Right lobe of liver (tissue), 6 donors: Measurements from ENCODE around the gene ABHD6. TPM values are rescaled to one million over a fixed set of nuclear protein-coding genes. Genes with fewer than 3 reads are reported as not detected.
A peak's percentile ranks its signal among the peaks of the same experiment; 100 is the strongest.
"Not testable (repeated sequence)": the region's sequence is repeated elsewhere in the genome, so short reads cannot be mapped to it uniquely, and the experiment has no call there.

Source experiments
- ATAC-seq, 4 donors: fragments of 200-7000 bp; cut with Tn5 transposase; one replicate each; pipeline ENCODE4 v1.9.1; 2020; ENCODE audit warnings: mild to moderate bottlenecking in 4 of 4, moderate library complexity in 4 of 4
- DNase-seq, 3 donors: peaks; one replicate each; pipeline ENCODE4 v3.0.0-alpha.2; 2020
- H3K27ac ChIP-seq, 3 donors: fragments of 200-600 bp; one replicate each; pipeline ENCODE4 v1.8.0; 2022
- H3K27me3 ChIP-seq, 2 donors: fragments of 200-600 bp; one replicate each; pipeline ENCODE4 v1.8.0; 2022
- H3K36me3 ChIP-seq, 4 donors: fragments of 200-600 bp; sonication (generic) in 1 of 4; one replicate each; pipeline versions ENCODE4 v1.5.1 to v1.8.0; 2017 to 2022; ENCODE audit warnings: control low read depth in 1 of 4
- H3K4me1 ChIP-seq, 4 donors: fragments of 200-600 bp; sonication (generic) in 1 of 4; one replicate each; pipeline versions ENCODE4 v1.5.1 to v1.8.0; 2017 to 2022; ENCODE audit warnings: control low read depth in 1 of 4
- H3K4me3 ChIP-seq, 3 donors: fragments of 200-600 bp; one replicate each; pipeline ENCODE4 v1.8.0; 2022
- H3K9me3 ChIP-seq, 4 donors: fragments of 200-600 bp; sonication (generic) in 1 of 4; one replicate each; pipeline versions ENCODE4 v1.5.1 to v1.8.0; 2017 to 2022; ENCODE audit warnings: control low read depth in 1 of 4
- POLR2A ChIP-seq: fragments of 450-650 bp; IDR thresholded peaks from one replicate; pipeline ENCODE4 v1.6.1; 2017; ENCODE audit warnings: antibody characterized with exemption, mild to moderate bottlenecking
- WGBS: methylation state at CpG from one replicate; pipeline ENCODE4 v1.1.6; 2018; ENCODE audit warnings: low coverage, low lambda C conversion rate; ENCODE audit not compliant: insufficient coverage; ENCODE audit errors: missing lambda C conversion rate; 5-methylcytosine and 5-hydroxymethylcytosine counted together
- intact Hi-C, 2 donors: fragments of 100-400 bp; cut with DNase I; formaldehyde crosslinking; loops; one replicate each; pipeline versions ENCODE4 v1.11.2 to v1.14.1; 2022
- total RNA-seq, 6 experiments: library from RNA; depleted of rRNA in 2 of 6; stranded (reverse); fragments of >200 nt in 2 of 6; fragmentation: NEBNext Ultra II Directional in 3 of 6; extraction: Animal tissue kit (Norgen Biotek cat#: 25700) in 3 of 6; gene quantifications; one replicate each; pipeline versions ENCODE4 v1.1.0 to v1.2.4, GENCODE V29; 2016 to 2023
- TF ChIP-seq, protein P1 (sequence below), 4 donors: fragments of 200-600 bp in 3 of 4; fragments of 450-650 bp in 1 of 4; IDR thresholded peaks; one replicate each; pipeline versions ENCODE4 v1.5.1 to v1.8.0; 2016 to 2022; ENCODE audit warnings: antibody characterized with exemption in 4 of 4, mild to moderate bottlenecking in 2 of 4
- donor health status: DM: no; HTN: yes; CAD: no.
- donor health status: DM: no; HTN: no; CAD: no.
- donor health status: DM: no; HTN: no; CAD: no.
- donor health status: DM: no; HTN: yes; CAD: no.
- donor health status: DM: no; HTN: yes; CAD: no.

Gene ABHD6
- total RNA-seq, 6 experiments from 2014 or later, result 24.6 to 64.3 (median 52.6) TPM

DNA sequence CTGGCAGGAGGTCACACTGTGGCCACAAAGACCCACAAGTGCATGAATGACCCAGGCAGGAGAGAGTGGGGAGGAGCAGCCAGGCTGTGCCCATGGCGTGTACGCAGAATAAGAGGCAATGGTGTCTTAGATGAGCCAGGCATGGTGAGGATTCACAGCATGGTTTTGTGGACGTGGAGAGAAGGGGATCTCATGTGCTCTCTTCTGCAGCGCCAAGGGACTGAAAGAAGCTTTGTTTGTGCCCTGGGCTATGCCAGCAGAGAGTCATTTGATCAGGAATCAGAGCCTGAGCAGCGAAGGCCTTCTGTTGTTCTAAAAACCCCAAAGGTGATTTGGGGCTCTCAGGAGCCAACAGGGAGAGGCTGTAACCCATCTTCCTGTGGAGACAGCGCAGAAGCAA, 49.8 kb downstream of the ABHD6 start:
- no peak overlapping the region for H3K27ac ChIP-seq
- no peaks in the 10 kb centered on the region for H3K4me1 ChIP-seq
- TF ChIP-seq, protein P1, sequence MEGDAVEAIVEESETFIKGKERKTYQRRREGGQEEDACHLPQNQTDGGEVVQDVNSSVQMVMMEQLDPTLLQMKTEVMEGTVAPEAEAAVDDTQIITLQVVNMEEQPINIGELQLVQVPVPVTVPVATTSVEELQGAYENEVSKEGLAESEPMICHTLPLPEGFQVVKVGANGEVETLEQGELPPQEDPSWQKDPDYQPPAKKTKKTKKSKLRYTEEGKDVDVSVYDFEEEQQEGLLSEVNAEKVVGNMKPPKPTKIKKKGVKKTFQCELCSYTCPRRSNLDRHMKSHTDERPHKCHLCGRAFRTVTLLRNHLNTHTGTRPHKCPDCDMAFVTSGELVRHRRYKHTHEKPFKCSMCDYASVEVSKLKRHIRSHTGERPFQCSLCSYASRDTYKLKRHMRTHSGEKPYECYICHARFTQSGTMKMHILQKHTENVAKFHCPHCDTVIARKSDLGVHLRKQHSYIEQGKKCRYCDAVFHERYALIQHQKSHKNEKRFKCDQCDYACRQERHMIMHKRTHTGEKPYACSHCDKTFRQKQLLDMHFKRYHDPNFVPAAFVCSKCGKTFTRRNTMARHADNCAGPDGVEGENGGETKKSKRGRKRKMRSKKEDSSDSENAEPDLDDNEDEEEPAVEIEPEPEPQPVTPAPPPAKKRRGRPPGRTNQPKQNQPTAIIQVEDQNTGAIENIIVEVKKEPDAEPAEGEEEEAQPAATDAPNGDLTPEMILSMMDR (IDR thresholded peaks at IDR 0.05), result no peak
- no peak for TF ChIP-seq POLR2A
- no peaks in the 10 kb centered on the region for H3K9me3 ChIP-seq
- WGBS, result 94% methylated on average over 2 of the region's 6 CpGs
- DNase-seq, result no peak
- H3K27me3 ChIP-seq, result no peaks in the 10 kb centered on the region
- intact Hi-C loops, result no loop called here
- no peak for ATAC-seq
- H3K36me3 ChIP-seq, result peaks cover 0 to 45% (median 17%) of the 10 kb centered on the region in 4 donors
- no peak overlapping the region for H3K4me3 ChIP-seq

DNA sequence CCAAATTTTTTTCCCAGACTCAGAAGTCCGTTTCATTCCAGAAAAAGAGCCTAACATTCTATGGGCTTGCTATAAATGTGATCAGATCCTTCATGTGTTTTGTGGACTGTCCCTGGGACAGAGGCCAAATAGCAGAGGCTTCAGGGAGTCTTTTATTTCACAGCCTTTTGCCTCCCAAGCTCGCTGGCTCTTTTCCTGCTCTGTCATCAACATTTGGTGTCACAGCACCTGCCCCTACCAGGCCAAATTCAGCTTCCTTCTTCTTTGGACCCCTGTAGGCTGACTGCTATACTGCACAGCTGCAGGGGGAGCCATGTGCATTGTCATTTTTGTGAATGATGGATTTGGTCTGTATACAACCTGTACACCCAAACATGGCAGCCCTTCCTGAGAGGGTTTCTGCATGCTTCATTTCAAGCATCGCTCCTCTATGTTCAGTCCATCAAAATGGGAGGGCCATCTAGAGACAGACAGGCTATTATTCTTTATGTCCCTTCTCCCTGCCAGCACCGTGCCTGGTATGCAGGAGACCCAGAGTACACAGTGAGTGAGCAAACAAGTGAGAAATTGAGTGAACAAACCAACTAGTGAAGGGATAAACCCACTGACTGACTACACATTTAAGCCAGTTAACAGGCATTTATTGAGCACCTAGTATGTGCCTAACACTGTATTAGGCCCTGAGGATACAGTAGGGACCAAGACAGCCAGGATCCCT, 50.6 kb downstream of the ABHD6 start:
- peak in 2 of 4 donors; percentile 13 to 31 for ATAC-seq
- 68% methylated on average over 3 of the region's 4 CpGs for WGBS
- no peak for TF ChIP-seq POLR2A
- TF ChIP-seq, protein P1 (IDR thresholded peaks at IDR 0.05), result no peak

DNA sequence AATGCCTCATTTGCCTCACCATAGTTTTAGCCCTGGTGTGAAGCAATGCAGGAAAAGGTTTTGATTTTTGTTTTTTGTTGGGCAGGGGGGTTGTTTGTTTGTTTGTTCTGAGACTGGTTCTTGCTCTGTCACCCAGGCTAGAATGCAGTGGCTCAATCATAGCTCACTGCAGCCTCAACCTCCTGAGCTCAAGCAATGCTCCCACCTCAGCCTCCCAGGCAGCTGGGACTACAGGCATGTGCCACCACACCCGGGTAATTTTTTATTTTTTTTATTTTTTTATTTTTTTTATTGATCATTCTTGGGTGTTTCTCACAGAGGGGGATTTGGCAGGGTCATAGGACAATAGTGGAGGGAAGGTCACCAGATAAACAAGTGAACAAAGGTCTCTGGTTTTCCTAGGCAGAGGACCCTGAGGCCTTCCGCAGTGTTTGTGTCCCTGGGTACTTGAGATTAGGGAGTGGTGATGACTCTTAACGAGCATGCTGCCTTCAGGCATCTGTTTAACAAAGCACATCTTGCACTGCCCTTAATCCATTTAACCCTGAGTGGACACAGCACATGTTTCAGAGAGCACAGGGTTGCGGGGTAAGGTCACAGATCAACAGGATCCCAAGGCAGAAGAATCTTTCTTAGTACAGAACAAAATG, 51.5 kb downstream of the ABHD6 start:
- H3K27me3 ChIP-seq, H3K27ac ChIP-seq, H3K9me3 ChIP-seq, ATAC-seq, H3K4me1 ChIP-seq, DNase-seq, intact Hi-C loops, H3K4me3 ChIP-seq: not testable (repeated sequence)
- WGBS, result 100% methylated on average over 1 of the region's 4 CpGs
- peaks cover 0 to 37% (median 18%) of the 10 kb centered on the region in 4 donors for H3K36me3 ChIP-seq

More for the DNA sequence above, 50.6 kb downstream of the ABHD6 start:
- no peak overlapping the region for H3K4me3 ChIP-seq
- no peaks in the 10 kb centered on the region for H3K9me3 ChIP-seq
- no peak for DNase-seq
- H3K27me3 ChIP-seq, result no peaks in the 10 kb centered on the region
- peaks cover 0 to 38% (median 18%) of the 10 kb centered on the region in 4 donors for H3K36me3 ChIP-seq
- intact Hi-C loops, result no loop called here
- H3K4me1 ChIP-seq, result no peaks in the 10 kb centered on the region
- no peak overlapping the region for H3K27ac ChIP-seq

DNA sequence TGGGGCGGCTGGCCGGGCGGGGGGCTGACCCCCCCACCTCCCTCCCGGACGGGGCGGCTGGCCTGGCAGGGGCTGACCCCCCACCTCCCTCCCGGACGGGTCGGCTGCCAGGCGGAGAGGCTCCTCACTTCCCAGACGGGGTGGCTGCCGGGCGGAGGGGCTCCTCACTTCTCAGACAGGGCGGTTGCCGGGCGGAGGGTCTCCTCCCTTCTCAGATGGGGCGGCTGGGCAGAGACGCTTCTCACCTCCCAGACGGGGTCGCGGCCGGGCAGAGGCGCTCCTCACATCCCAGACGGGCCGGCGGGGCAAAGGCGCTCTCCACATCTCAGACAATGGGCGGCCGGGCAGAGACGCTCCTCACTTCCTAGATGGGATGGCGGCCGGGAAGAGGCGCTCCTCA, 52.9 kb downstream of the ABHD6 start:
- WGBS, result no CpG with 5 or more reads among the region's 33 CpGs
- not testable (repeated sequence) for DNase-seq, ATAC-seq, H3K4me3 ChIP-seq, H3K9me3 ChIP-seq, H3K27me3 ChIP-seq, H3K4me1 ChIP-seq, H3K27ac ChIP-seq
- peaks cover 0 to 27% (median 15%) of the 10 kb centered on the region in 4 donors for H3K36me3 ChIP-seq
- intact Hi-C loops, result loop anchor here (10.0 kb wide), 2 partner anchors 66 to 286 kb away; partner anchors contain the start of gene FLNB (in 1 of the 2)

DNA sequence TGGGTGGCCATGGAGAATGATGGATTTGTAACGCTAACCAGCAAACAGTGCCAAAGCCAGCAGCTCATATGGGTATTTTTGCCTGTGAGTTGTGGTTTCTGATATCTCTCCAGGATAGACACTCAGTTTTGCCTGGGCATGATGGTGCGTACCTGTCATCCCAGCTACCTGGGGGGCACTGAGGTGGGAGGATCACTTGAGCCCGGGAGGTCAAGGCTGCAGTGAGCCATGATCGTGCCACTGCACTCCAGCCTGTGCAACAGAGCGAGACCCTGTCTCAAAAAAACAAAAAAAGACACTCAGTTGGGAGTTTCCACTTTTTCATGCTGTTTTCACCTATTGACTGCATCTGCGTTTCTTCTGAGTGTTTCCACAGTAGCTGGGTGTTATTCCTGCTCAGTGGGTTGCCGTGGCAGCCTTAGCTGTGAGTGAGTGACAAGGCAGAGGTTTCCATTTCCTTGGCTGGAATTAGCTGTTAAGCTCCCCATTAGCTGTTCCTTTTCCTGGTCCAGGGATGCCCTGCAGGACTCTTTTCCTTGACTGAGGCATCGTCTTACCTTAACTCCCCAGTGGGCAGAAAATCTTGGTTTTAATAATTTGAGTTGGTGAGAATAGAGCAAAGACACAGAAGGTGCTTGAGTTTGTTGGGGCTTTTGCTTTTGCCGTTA, 54.2 kb downstream of the ABHD6 start:
- TF ChIP-seq POLR2A, result no peak
- TF ChIP-seq, protein P1 (IDR thresholded peaks at IDR 0.05), result no peak
- DNase-seq (no peak), ATAC-seq (no peak)
- H3K36me3 ChIP-seq, result peaks cover 0 to 16% (median 10%) of the 10 kb centered on the region in 4 donors
- H3K27me3 ChIP-seq, result no peaks in the 10 kb centered on the region
- intact Hi-C loops, result loop anchor here (10.0 kb wide), 2 partner anchors 67 to 287 kb away; partner anchors contain the start of gene FLNB (in 1 of the 2)
- no peaks in the 10 kb centered on the region for H3K9me3 ChIP-seq
- H3K4me1 ChIP-seq, result no peaks in the 10 kb centered on the region
- H3K4me3 ChIP-seq, result no peak overlapping the region
- H3K27ac ChIP-seq, result no peak overlapping the region
- 64% methylated on average over 5 of the region's 9 CpGs for WGBS
